GM19397 (cell line): Measurements from ENCODE around the gene RPGRIP1.
"Not testable (repeated sequence)": the region's sequence is repeated elsewhere in the genome, so short reads cannot be mapped to it uniquely, and the experiment has no call there.

ENCODE experiments used
- ATAC-seq: cut with Tn5 transposase; IDR thresholded peaks from one replicate; pipeline ENCODE4 v1.9.1; 2021; ENCODE audit warnings: mild to moderate bottlenecking, moderate library complexity; ENCODE audit not compliant: unreplicated experiment

The RPGRIP1 gene

DNA sequence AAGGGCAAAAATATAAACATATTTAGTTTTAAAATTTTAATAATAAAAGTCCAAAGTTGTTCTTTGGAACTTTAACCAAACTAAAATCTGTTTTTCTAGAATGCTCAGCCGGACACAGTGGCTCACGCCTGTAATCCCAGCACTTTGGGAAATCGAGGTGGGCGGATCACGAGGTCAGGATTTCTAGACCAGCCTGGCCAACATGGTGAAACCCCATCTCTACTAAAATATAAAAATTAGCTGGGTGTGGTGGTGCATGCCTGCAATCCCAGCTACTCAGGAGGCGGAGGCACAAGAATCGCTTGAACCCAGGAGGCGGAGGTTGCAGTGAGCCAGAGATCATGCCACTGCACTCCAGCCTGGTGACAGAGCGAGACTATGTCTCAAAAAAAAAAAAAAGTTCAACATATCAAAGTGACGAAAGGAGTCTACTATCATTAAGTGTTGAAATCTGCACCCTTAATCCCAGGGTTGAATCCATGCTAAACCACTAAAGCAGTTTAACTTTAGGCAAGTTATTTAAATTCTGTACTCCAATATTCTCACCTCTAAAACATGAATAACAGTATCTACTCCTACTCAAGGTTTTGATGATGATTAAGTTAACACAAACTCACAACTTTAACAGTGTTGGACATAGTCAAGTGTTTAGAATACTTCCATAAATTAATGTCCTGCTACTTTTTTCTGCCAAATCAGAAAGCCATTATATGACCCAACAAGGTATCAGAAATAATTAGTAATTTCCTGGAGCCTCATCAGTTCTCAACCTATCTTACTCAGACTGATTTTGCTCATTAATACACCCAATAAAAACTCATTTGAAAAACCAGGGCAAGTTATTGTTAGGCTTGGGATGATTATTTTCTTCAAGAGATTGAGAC is 21.6 kb upstream of the RPGRIP1 start:
- ATAC-seq: no peak

- no peak for ATAC-seq
Observed at GRCh38 chr14:21258889-21259787, 20.7 kb upstream of the RPGRIP1 start.

- no peak for ATAC-seq
Observed at GRCh38 chr14:21261824-21262223, 18.1 kb upstream of the RPGRIP1 start.

- ATAC-seq: no peak
Observed at GRCh38 chr14:21262410-21262809, 17.5 kb upstream of the RPGRIP1 start.

GRCh38 chr14:21263284-21264024 is 16.4 kb upstream of the RPGRIP1 start:
- no peak for ATAC-seq

DNA sequence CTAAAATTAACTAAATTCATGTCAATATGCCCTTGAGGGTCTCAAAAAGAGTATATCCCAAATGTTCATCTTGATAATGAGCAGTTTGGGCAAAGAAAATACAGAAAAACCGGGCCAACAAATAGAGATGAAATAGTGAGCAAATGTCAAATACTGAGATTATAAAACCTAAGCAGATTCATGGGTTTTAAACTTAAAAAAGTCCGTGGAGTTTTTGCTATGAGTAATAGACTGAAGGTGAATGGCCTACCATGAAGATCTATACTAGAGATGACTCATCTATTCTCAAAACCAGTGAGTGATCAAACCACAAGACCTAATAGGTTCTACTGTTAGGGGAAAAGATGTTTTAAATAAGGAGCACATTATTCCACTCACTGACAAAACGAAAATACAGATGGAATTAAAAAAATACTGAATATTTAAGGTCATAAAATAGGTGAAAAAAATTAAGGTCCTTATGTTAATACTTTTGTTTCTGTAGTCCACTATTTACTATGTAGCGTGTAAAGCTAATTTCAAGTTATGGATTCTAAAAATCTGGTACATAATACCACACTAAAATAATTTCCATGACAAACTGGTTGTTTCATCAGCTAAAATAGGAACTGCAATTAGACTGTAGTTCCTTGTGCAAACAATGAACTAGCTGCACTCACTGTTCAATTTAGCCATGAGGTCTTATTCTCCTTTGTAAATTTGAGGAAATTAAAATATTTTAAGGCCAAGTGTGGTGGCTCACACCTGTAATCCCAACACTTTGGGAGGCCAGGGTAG is 15.7 kb upstream of the RPGRIP1 start:
- ATAC-seq: peak; percentile 52

- no peak for ATAC-seq
Observed at GRCh38 chr14:21267431-21267845, 12.4 kb upstream of the RPGRIP1 start.

- ATAC-seq: no peak
Observed at GRCh38 chr14:21267886-21268616, 11.8 kb upstream of the RPGRIP1 start.

DNA sequence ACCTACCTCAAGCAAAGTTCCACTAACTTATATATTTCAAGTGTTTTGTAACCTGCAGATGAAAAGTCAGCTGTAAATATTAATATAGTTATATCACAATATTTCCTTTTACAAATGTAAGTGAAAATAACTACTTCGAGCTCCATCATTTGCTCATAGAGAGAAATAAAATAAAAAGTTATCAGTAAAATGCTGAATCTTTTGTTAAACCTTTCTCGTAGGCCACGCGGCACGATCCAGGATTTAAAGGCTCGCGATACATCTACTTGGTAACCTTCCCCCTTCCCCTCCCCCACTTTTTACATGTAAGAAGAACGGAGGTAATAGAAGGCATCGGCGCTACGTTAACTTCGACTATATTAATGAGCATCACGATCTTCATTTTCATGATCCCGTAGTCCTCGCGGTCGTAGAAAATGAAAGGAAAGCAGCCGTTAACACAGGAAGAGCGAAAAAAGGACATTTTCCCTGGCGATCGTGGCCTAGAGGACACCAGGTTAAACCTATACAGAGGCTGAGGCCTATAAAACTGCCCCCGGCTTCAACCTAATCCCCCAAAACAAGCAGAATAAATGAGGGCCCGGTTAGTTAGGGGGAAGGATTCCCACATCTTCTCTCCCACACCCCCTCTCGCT is 11.1 kb upstream of the RPGRIP1 start:
- no peak for ATAC-seq

DNA sequence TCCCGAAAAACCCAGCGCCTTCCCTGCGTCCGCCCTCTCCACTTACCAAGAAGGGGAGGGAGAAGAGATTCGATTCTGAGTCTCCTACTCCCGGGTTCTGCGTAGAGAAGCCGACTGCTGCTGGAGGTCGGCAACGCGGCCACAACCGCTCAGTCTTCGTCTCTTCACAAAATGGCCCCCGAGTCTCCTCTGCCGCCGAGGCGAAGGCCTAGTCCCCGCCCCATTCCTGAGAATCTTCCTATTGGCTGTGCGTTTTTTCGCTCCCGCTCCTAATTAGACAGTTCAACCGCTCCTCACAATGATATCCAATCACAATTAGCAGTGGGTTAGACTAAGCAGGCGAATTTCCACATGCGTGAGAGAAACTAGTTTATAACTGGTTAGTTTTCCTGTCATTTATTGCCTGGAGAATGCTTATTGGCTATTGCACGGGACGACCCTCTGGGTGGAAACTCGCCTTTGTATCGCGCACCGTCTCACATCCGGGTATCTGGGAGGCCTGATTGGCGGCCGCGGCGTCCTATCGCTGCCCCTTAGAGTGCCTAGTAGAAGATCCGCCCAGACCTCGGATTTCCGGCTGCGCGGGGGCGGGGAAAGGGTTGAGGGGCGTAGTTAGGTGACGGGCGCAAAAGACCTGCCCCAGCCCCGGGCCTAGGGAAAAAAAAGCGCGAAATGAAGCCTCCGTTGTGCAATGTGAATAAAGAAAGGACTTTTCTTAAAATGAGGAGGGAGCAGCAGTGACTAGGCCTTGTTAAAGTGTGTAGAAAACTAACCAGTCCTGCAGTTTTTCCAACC is 10.4 kb upstream of the RPGRIP1 start, which contains the start of gene HNRNPC:
HNRNPC (minus strand) TSS at position 191 of the 795 bp plus-strand sequence. CDS start 35,249 bp downstream, outside the sequence.
- ATAC-seq: peak; percentile 94

DNA sequence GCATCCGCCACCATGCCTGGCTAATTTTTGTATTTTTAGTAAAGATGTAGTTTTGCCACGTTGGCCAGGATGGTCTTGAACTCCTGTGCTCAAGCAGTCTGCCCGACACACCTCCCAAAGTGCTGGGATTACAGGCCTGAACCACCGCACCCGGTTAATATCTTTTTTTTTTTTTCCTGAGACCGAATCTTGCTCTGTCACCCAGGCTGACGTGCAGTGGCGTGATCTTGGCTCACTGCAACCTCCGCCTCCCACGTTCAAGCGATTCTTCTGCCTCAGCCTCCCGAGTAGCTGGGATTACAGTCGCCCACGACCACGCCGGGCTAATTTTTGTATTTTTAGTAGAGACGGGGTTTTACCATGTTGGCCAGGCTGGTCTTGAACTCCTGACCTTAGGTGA is 7.2 kb upstream of the RPGRIP1 start:
- not testable (repeated sequence) for ATAC-seq

DNA sequence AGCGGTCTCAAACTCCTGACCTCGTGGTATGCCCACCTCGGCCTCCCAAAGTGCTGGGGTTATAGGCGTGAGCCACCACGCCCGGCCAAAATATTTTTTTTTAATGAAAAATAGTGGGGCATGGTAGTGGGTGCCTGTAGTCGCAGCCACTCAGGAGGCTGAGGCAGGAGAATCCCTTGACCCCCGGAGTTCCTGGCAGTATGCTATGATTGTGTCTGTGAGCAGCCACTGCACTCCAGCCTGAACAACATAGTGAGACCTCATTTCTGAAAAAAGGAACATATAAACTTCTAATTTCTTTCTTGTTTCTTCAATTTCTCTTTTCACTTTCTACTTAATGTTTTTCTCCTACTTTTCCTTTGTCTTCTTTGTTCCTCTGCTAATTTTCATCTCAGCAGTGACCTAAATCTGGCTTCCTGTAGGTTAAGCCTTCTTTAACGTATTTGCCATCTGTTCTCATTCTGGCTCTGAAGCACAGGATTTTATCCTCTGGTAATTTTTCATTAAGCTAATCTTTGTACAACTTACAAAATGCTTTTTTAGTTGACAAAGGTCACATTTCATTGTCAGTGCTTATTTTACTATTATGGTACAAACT is 4.5 kb upstream of the RPGRIP1 start:
- ATAC-seq: no peak

GRCh38 chr14:21278632-21279031 is 1.3 kb upstream of the RPGRIP1 start:
- ATAC-seq: no peak

- ATAC-seq: not testable (repeated sequence)
Observed at GRCh38 chr14:21281917-21282316, 2.0 kb downstream of the RPGRIP1 start.

GRCh38 chr14:21286516-21286915 is 6.6 kb downstream of the RPGRIP1 start:
- ATAC-seq: not testable (repeated sequence)

DNA sequence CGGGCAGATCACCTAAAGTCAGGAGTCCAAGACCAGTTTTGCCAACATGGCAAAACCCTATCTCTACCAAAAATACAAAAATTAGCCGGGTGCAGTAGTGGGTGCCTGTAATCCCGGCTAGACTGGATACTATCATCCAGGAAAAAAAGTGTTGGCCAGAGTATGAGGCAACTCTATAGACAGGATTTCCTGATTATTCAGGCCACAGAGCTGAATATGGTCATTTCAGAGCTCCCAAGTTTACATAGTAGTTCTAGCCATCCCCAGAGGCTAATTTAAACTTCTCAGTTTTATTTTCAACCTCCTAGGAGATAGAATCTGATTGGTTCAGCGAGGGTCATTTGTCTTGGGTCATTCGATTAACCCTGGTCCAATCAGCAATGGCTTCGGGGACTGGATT is 7.3 kb downstream of the RPGRIP1 start:
- no peak for ATAC-seq

- not testable (repeated sequence) for ATAC-seq
Observed at GRCh38 chr14:21294026-21294425, 14.1 kb downstream of the RPGRIP1 start.

- ATAC-seq: no peak
Observed at GRCh38 chr14:21298358-21298757, 18.5 kb downstream of the RPGRIP1 start.
